ENCODE results near the gene RRAD. TPM values are rescaled to one million over a fixed set of nuclear protein-coding genes. Genes with fewer than 3 reads are reported as not detected.

The RRAD gene
- total and polyA plus RNA-seq, 11 donors: 57.5 to 298 (median 152) TPM

DNA sequence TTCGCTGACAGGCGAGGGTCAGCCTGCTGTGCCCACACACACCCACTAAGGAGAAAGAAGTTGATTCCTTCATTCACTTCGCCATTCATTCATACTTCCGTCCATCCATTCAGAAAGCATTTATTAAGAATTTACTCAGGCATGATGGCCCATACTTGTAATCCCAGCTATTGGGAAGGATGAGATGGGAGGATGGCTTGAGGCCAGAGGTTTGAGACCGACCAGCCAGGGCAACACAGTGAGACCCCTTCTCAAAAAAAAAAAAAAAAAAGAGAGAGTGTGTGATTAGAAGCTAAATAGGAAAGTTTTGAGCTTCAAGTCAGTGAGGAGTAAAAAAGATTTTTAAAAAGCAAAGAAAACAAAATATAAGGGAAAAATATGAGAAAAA is 18.7 kb upstream of the RRAD start:
- Histone ChIP-seq H3K4me3 (no peak overlapping the region), H3K4me1 (peaks cover 0 to 26% (median 9%) of the 10 kb centered on the region in 12 donors), H3K36me3 (peaks cover 0 to 56% (median 50%) of the 10 kb centered on the region in 9 donors), H3K27me3 (peaks cover 0 to 9% (median 0%) of the 10 kb centered on the region in 9 donors), H3K9me3 (no peaks in the 10 kb centered on the region), H3K27ac (no peak overlapping the region)
- TF ChIP-seq POLR2A (IDR thresholded peaks at IDR 0.05): no peak
- TF ChIP-seq, protein P1, sequence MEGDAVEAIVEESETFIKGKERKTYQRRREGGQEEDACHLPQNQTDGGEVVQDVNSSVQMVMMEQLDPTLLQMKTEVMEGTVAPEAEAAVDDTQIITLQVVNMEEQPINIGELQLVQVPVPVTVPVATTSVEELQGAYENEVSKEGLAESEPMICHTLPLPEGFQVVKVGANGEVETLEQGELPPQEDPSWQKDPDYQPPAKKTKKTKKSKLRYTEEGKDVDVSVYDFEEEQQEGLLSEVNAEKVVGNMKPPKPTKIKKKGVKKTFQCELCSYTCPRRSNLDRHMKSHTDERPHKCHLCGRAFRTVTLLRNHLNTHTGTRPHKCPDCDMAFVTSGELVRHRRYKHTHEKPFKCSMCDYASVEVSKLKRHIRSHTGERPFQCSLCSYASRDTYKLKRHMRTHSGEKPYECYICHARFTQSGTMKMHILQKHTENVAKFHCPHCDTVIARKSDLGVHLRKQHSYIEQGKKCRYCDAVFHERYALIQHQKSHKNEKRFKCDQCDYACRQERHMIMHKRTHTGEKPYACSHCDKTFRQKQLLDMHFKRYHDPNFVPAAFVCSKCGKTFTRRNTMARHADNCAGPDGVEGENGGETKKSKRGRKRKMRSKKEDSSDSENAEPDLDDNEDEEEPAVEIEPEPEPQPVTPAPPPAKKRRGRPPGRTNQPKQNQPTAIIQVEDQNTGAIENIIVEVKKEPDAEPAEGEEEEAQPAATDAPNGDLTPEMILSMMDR (IDR thresholded peaks at IDR 0.05): no peak
- ATAC-seq: no peak
- WGBS, 4 donors: 85 to 91% (median 89%) methylated on average over 5 of the region's 5 CpGs
- intact Hi-C loops (cut with DNase I): loop anchor here in 1 of 10 donors (10.0 kb wide), 1 partner anchor 49 kb away; no protein-coding TSS in a partner anchor
- DNase-seq: no peak

- no peak for DNase-seq
- Histone ChIP-seq H3K4me3 (no peak overlapping the region), H3K36me3 (peaks cover 0 to 61% (median 55%) of the 10 kb centered on the region in 9 donors), H3K27ac (no peak overlapping the region), H3K9me3 (no peaks in the 10 kb centered on the region), H3K4me1 (peaks cover 0 to 23% (median 6%) of the 10 kb centered on the region in 12 donors), H3K27me3 (peaks cover 0 to 4% (median 0%) of the 10 kb centered on the region in 9 donors)
- ATAC-seq: no peak
- intact Hi-C loops (cut with DNase I): loop anchor here in 1 of 10 donors (10.0 kb wide), 1 partner anchor 49 kb away; no protein-coding TSS in a partner anchor
- TF ChIP-seq POLR2A (IDR thresholded peaks at IDR 0.05): no peak
- TF ChIP-seq, protein P1 (IDR thresholded peaks at IDR 0.05): no peak
- 91 to 95% (median 94%) methylated on average over 9 to 15 of the region's 15 CpGs for WGBS, 4 donors
Measured at GRCh38 chr16:66943426-66944053, 18.2 kb upstream of the RRAD start.

- H3K4me1 ChIP-seq: peaks cover 0 to 23% (median 2%) of the 10 kb centered on the region in 12 donors
- ATAC-seq (no peak), DNase-seq (no peak)
- intact Hi-C loops (cut with DNase I): loop anchor here in 1 of 10 donors (10.0 kb wide), 1 partner anchor 48 kb away; no protein-coding TSS in a partner anchor
- H3K27ac ChIP-seq: no peak overlapping the region
- H3K9me3 ChIP-seq: no peaks in the 10 kb centered on the region
- WGBS, 4 donors: 62 to 94% (median 88%) methylated on average over 4 to 5 of the region's 5 CpGs
- no peaks in the 10 kb centered on the region for H3K27me3 ChIP-seq
- peaks cover 0 to 66% (median 60%) of the 10 kb centered on the region in 9 donors for H3K36me3 ChIP-seq
- H3K4me3 ChIP-seq: no peak overlapping the region
- TF ChIP-seq POLR2A (IDR thresholded peaks at IDR 0.05): no peak
- TF ChIP-seq, protein P1 (IDR thresholded peaks at IDR 0.05): no peak
Measured at GRCh38 chr16:66942981-66943380, 17.6 kb upstream of the RRAD start.

- intact Hi-C loops (cut with DNase I): loop anchor here in 1 of 10 donors (10.0 kb wide), 1 partner anchor 45 kb away; no protein-coding TSS in a partner anchor
Measured at GRCh38 chr16:66940236-66940635, 14.9 kb upstream of the RRAD start.

More at GRCh38 chr16:66940236-66940635, 14.9 kb upstream of the RRAD start:
- ATAC-seq (no peak), DNase-seq (peak in 1 of 5 donors; percentile 9)
- no peak overlapping the region for H3K4me3 ChIP-seq
- H3K9me3 ChIP-seq: no peaks in the 10 kb centered on the region
- no peak overlapping the region for H3K27ac ChIP-seq
- no peak for TF ChIP-seq POLR2A (IDR thresholded peaks at IDR 0.05)
- no peaks in the 10 kb centered on the region for H3K27me3 ChIP-seq
- peaks cover 0 to 72% (median 69%) of the 10 kb centered on the region in 9 donors for H3K36me3 ChIP-seq
- 95 to 100% (median 96%) methylated on average over 9 to 16 of the region's 16 CpGs for WGBS, 4 donors
- H3K4me1 ChIP-seq: peaks cover 0 to 42% (median 24%) of the 10 kb centered on the region in 12 donors

All from heart left ventricle (tissue), 16 donors.